ENCODE measurements around the gene OR9A4. TPM values are rescaled to one million over a fixed set of nuclear protein-coding genes. Genes with fewer than 3 reads are reported as not detected.

The OR9A4 gene
- total RNA-seq, 1 donor = not detected

GRCh38 chr7:141952461-141952860 is 36.3 kb downstream of the OR9A4 start:
- Histone ChIP-seq H3K36me3 (ENCODE audit: insufficient read depth, low read length) (no peaks in the 10 kb centered on the region), H3K4me2 (ENCODE audit: insufficient read depth, low read length) (no peak overlapping the region), H3K4me1 (ENCODE audit: insufficient read depth, low read length) (no peaks in the 10 kb centered on the region), H4K20me1 (ENCODE audit: insufficient read depth, low read length) (no peaks in the 10 kb centered on the region), H3K27ac (ENCODE audit: low read depth, low read length) (no peak overlapping the region), H3K27me3 (ENCODE audit: insufficient read depth, low read length) (no peaks in the 10 kb centered on the region), H3K4me3 (ENCODE audit: insufficient read depth, low read length) (no peak overlapping the region), H3K79me2 (ENCODE audit: insufficient read depth, low read length) (no peaks in the 10 kb centered on the region), H2AFZ (ENCODE audit: low read length) (no peak overlapping the region), H3K9me3 (ENCODE audit: low read depth, low read length) (no peaks in the 10 kb centered on the region)
- no peak for DNase-seq (ENCODE audit: insufficient read length, low spot score, missing footprints)
- no peak for TF ChIP-seq CTCF (IDR thresholded peaks at IDR 0.05; ENCODE audit: extremely low read depth, low read depth, low read length)

GRCh38 chr7:141954334-141954733 is 38.1 kb downstream of the OR9A4 start:
- Histone ChIP-seq H4K20me1 (ENCODE audit: insufficient read depth, low read length) (no peaks in the 10 kb centered on the region), H3K27ac (ENCODE audit: low read depth, low read length) (no peak overlapping the region), H3K4me2 (ENCODE audit: insufficient read depth, low read length) (no peak overlapping the region), H2AFZ (ENCODE audit: low read length) (no peak overlapping the region), H3K79me2 (ENCODE audit: insufficient read depth, low read length) (no peaks in the 10 kb centered on the region), H3K9me3 (ENCODE audit: low read depth, low read length) (no peaks in the 10 kb centered on the region), H3K36me3 (ENCODE audit: insufficient read depth, low read length) (no peaks in the 10 kb centered on the region), H3K27me3 (ENCODE audit: insufficient read depth, low read length) (no peaks in the 10 kb centered on the region), H3K4me1 (ENCODE audit: insufficient read depth, low read length) (no peaks in the 10 kb centered on the region), H3K4me3 (ENCODE audit: insufficient read depth, low read length) (no peak overlapping the region)
- peak; percentile 4 for DNase-seq (ENCODE audit: insufficient read length, low spot score, missing footprints)
- TF ChIP-seq CTCF (IDR thresholded peaks at IDR 0.05; ENCODE audit: extremely low read depth, low read depth, low read length) = no peak

- Histone ChIP-seq H3K79me2 (ENCODE audit: insufficient read depth, low read length) (no peaks in the 10 kb centered on the region), H4K20me1 (ENCODE audit: insufficient read depth, low read length) (no peaks in the 10 kb centered on the region), H3K4me3 (ENCODE audit: insufficient read depth, low read length) (no peak overlapping the region), H3K4me2 (ENCODE audit: insufficient read depth, low read length) (no peak overlapping the region), H3K4me1 (ENCODE audit: insufficient read depth, low read length) (no peaks in the 10 kb centered on the region), H2AFZ (ENCODE audit: low read length) (no peak overlapping the region), H3K9me3 (ENCODE audit: low read depth, low read length) (no peaks in the 10 kb centered on the region), H3K27me3 (ENCODE audit: insufficient read depth, low read length) (no peaks in the 10 kb centered on the region), H3K36me3 (ENCODE audit: insufficient read depth, low read length) (no peaks in the 10 kb centered on the region), H3K27ac (ENCODE audit: low read depth, low read length) (no peak overlapping the region)
- no peak for DNase-seq (ENCODE audit: insufficient read length, low spot score, missing footprints)
- no peak for TF ChIP-seq CTCF (IDR thresholded peaks at IDR 0.05; ENCODE audit: extremely low read depth, low read depth, low read length)
These were observed 39.9 kb downstream of the OR9A4 start for GRCh38 chr7:141956084-141956483.

GRCh38 chr7:141960687-141961422 is 44.7 kb downstream of the OR9A4 start:
- no peaks in the 10 kb centered on the region for H4K20me1 ChIP-seq (ENCODE audit: insufficient read depth, low read length)
- H3K9me3 ChIP-seq (ENCODE audit: low read depth, low read length) = no peaks in the 10 kb centered on the region
- H2AFZ ChIP-seq (ENCODE audit: low read length) = no peak overlapping the region
- no peak overlapping the region for H3K4me3 ChIP-seq (ENCODE audit: insufficient read depth, low read length)
- no peaks in the 10 kb centered on the region for H3K27me3 ChIP-seq (ENCODE audit: insufficient read depth, low read length)
- no peaks in the 10 kb centered on the region for H3K36me3 ChIP-seq (ENCODE audit: insufficient read depth, low read length)
- no peak overlapping the region for H3K27ac ChIP-seq (ENCODE audit: low read depth, low read length)
- no peak overlapping the region for H3K4me2 ChIP-seq (ENCODE audit: insufficient read depth, low read length)
- DNase-seq (ENCODE audit: insufficient read length, low spot score, missing footprints) = peak; percentile 19
- no peaks in the 10 kb centered on the region for H3K79me2 ChIP-seq (ENCODE audit: insufficient read depth, low read length)
- H3K4me1 ChIP-seq (ENCODE audit: insufficient read depth, low read length) = no peaks in the 10 kb centered on the region
- no peak for TF ChIP-seq CTCF (IDR thresholded peaks at IDR 0.05; ENCODE audit: extremely low read depth, low read depth, low read length)

Other genes starting within 250 kb of the OR9A4 start
- 7.6 and 8.0 TPM in 2 replicates for gene DENND11, start 214.2 kb upstream of the OR9A4 start, total RNA-seq
- gene WEE2, start 208.0 kb upstream of the OR9A4 start, total RNA-seq = not detected in 2 replicates
- 88.3 and 96.4 TPM in 2 replicates for gene SSBP1, start 178.0 kb upstream of the OR9A4 start, total RNA-seq
- 1.4 and 3.2 TPM in 2 replicates for gene TAS2R3, start 152.3 kb upstream of the OR9A4 start, total RNA-seq
- gene TAS2R4, start 139.7 kb upstream of the OR9A4 start, total RNA-seq = 1.4 and 2.9 TPM in 2 replicates
- 0.72 and 1.8 TPM in 2 replicates for gene TAS2R5, start 126.2 kb upstream of the OR9A4 start, total RNA-seq
- not detected in 2 replicates for gene PRSS37, start 74.9 kb upstream of the OR9A4 start, total RNA-seq
- gene CLEC5A, start 30.6 kb downstream of the OR9A4 start, total RNA-seq = not detected in 2 replicates
- gene TAS2R38, start 57.4 kb downstream of the OR9A4 start, total RNA-seq = not detected in 2 replicates
- gene MGAM, start 79.5 kb downstream of the OR9A4 start, total RNA-seq = 0.36 and 0.59 TPM in 2 replicates
- gene MGAM2, start 195.3 kb downstream of the OR9A4 start, total RNA-seq = not detected in 2 replicates